Omental fat pad (tissue), 4 donors: Measurements from ENCODE around the gene LATS2. TPM values are rescaled to one million over a fixed set of nuclear protein-coding genes. Genes with fewer than 3 reads are reported as not detected.

Experiments used
- ATAC-seq: fragments of 150-250 bp; one replicate; pipeline ENCODE4 v1.9.1; 2016; ENCODE audit warnings: mild to moderate bottlenecking, moderate library complexity; ENCODE audit not compliant: low FRiP score
- DNase-seq: peaks from one replicate; pipeline ENCODE4 v3.0.0-alpha.2; 2019; ENCODE audit warnings: low spot score
- CTCF ChIP-seq, 3 donors: fragments of 450-650 bp; IDR thresholded peaks; one replicate each; pipeline ENCODE4 v1.5.1; 2016 to 2017; ENCODE audit warnings: antibody characterized with exemption in 3 of 3, mild to moderate bottlenecking in 3 of 3, moderate library complexity in 2 of 3
- total RNA-seq, 4 donors: library from RNA; depleted of rRNA; stranded (reverse); fragments of >200 nt; gene quantifications; one replicate each; pipeline ENCODE4 v1.1.0, GENCODE V29; 2016

LATS2 gene
- total RNA-seq, 4 donors from 2014 or later = 27.6 to 48.0 (median 36.4) TPM

DNA sequence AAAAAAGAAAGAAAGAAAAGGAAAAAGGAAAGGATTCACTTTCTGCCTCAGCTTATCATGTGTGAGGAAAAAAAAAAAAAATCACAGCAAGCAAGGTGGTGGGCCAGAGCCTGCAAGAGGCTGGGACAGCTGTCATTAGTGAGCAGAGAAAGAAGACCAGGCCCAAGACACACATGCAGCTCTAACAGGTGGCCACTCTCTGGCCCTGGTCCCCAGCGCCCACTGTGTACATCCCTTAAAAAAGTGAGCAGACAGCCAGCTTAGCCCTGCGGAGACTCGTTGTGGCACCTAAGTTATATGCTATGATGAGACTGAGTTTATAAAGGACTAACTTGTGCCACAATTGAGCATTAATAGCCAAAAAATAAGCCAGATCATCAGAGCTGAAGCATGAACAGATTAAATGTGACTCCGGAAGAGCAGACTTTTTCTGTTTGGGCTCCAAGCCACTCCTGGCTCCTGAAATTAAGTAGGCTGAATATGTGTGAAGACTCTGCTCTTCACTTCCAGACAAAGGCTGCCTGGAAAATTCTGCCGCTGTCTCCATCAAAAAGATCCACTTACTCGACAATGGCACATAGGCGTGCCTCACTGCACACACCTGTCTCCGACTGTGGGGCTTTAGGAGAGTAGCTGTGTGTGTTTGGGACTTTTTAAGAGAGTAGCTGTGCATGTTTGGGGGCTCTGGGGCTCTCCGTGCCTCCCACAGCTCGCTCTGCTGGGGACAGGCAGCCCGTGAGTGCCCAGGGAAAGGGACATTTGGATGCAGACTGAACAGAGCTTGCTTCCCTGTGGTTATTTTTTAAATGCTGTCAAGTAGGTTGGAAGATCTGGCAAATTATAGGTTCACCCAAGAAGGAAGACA, 55.0 kb downstream of the LATS2 start:
- DNase-seq (no peak), ATAC-seq (no peak)
- no peak for TF ChIP-seq CTCF (IDR thresholded peaks at IDR 0.05)

GRCh38 chr13:21005193-21005592, 56.2 kb downstream of the LATS2 start:
- ATAC-seq (no peak), DNase-seq (no peak)
- no peak for TF ChIP-seq CTCF (IDR thresholded peaks at IDR 0.05)

DNA sequence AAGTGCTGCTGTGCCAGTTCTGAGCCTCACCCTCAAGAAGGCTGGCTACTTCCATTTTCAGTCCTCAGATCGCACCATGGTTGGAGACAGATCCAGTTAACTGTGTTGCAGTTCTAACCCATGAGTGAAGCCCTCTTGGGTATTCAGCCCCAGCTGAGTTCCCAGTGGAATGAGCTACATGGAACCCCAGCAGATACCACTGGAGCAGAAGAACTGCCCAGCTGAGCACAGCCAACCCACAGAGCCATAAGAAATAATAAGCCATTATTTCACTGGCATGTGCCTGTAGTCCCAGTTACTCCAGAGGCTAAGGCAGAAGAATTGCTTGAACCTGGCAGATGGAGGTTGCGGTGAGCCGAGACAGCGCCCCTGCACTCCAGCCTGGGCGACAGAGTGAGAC, 59.9 kb downstream of the LATS2 start:
- DNase-seq (no peak), ATAC-seq (no peak)
- TF ChIP-seq CTCF (IDR thresholded peaks at IDR 0.05) = no peak

GRCh38 chr13:21000647-21001046, 60.7 kb downstream of the LATS2 start:
- ATAC-seq (no peak), DNase-seq (no peak)
- TF ChIP-seq CTCF (IDR thresholded peaks at IDR 0.05) = no peak

- DNase-seq (no peak), ATAC-seq (no peak)
- no peak for TF ChIP-seq CTCF (IDR thresholded peaks at IDR 0.05)
Observed at GRCh38 chr13:20998649-20999415, 62.6 kb downstream of the LATS2 start.

DNA sequence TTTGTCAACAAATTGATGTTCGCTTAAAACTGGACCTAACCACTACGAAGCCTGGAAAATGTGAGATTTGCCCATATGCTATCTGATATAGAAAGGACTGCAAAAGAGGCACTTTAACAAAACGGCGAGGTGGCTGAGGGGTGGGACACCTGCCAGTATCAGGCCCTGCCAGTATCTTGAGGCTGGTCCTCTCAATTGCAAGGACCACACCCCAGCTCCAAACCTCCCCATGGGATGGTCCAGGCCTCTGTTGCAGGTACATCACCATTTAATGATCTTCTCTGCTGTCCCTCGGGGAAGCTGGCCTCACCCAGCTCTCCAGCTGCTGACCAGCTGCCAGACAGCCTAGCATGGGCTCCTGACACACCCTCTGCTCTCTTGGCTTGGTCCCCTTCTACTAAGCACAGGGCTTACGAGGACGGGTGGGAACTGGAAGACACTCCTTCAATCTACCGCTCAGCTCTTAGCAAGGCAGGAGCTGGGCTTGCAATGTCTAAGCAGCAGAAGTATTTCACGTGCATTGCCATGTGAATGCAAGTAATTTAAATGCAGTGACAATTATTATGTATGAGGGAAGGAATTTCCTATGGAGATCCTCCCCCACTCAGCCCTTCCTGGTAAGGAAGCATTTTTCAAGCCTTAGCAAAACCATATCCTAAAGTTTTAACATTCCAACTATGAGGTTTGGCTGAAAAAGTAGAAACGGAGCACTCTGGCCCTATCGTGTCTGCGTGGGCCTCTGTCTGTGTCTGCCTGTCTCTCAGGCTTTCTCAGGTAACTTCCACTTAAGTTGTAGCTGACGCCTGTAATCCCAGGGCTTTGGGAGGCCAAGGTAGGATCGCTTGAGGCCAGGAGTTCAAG, 63.9 kb downstream of the LATS2 start:
- DNase-seq = no peak
- TF ChIP-seq CTCF (IDR thresholded peaks at IDR 0.05) = no peak
- ATAC-seq = no peak
